Muscle layer of duodenum (tissue), 2 donors: ENCODE results near the gene WNT7B.

Source experiments
- H3K27ac ChIP-seq: one replicate; pipeline ENCODE4 v1.7.0; 2013; ENCODE audit warnings: mild to moderate bottlenecking, low read length
- H3K27me3 ChIP-seq: one replicate; pipeline ENCODE4 v1.7.0; 2013; ENCODE audit warnings: low read depth, mild to moderate bottlenecking, control low read depth, low read length
- H3K36me3 ChIP-seq, 2 donors: one replicate each; pipeline ENCODE4 v1.7.0; 2013; ENCODE audit warnings: low read length in 2 of 2, control low read depth in 1 of 2, mild to moderate bottlenecking in 1 of 2; ENCODE audit not compliant: insufficient read depth in 2 of 2, control insufficient read depth in 1 of 2
- H3K4me1 ChIP-seq, 2 donors: one replicate each; pipeline ENCODE4 v1.7.0; 2013; ENCODE audit warnings: low read length in 2 of 2, mild to moderate bottlenecking in 2 of 2, control low read depth in 1 of 2, moderate library complexity in 1 of 2; ENCODE audit not compliant: insufficient read depth in 2 of 2, control insufficient read depth in 1 of 2
- H3K4me3 ChIP-seq, 2 donors: one replicate each; pipeline ENCODE4 v1.7.0; 2013; ENCODE audit warnings: low read length in 2 of 2, low read depth in 1 of 2, mild to moderate bottlenecking in 1 of 2
- H3K9me3 ChIP-seq, 2 donors: one replicate each; pipeline ENCODE4 v1.7.0; 2013; ENCODE audit warnings: low read length in 2 of 2, control low read depth in 1 of 2, mild to moderate bottlenecking in 1 of 2; ENCODE audit not compliant: control insufficient read depth in 1 of 2
- donor health status: healthy.

WNT7B gene

DNA sequence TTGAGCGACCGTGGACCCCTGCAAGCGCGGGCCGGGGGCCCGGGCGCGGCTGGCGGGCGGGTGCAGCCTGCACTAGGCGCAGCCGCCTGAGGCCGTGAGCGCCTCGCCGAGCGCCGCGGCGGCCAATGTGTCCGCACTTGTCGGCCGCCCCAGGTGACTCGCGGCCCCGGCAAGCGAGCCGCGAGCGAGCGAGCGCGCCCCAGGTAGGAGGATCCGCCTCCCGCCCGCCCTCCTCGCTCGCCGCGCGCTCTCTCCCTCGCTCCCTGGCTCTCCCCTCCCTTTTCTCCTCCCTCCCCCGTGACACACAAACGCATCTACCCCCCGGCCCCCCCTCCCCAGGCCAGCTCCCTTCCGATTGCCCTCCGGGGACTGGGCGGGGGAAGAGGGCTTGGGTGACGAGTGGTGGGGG, at the start of gene WNT7B:
Gene WNT7B, minus strand, starts transcription at position 160 of the 409 bp plus-strand sequence. CDS start 408 bp downstream, outside the sequence.
- H3K4me1 ChIP-seq, result peaks cover 0 to 36% of the 10 kb centered on the region in 2 donors
- H3K27ac ChIP-seq, result no peak within 1 kb of the TSS
- peak within 1 kb of the TSS in 1 of 2 donors; percentile 49 for H3K4me3 ChIP-seq
- no peaks in the 10 kb centered on the region for H3K9me3 ChIP-seq
- H3K36me3 ChIP-seq, result no peaks in the 10 kb centered on the region
- H3K27me3 ChIP-seq, result peaks cover 48% of the 10 kb centered on the region

GRCh38 chr22:46025973-46026898, 49.3 kb upstream of the WNT7B start:
- H3K4me3 ChIP-seq, result peak overlapping the region; percentile 19 to 57
- H3K27me3 ChIP-seq, result no peaks in the 10 kb centered on the region
- no peak overlapping the region for H3K27ac ChIP-seq
- no peaks in the 10 kb centered on the region for H3K9me3 ChIP-seq
- no peaks in the 10 kb centered on the region for H3K36me3 ChIP-seq
- peaks cover 7 to 15% of the 10 kb centered on the region in 2 donors for H3K4me1 ChIP-seq

- no peak overlapping the region for H3K4me3 ChIP-seq
- peaks cover 7 to 15% of the 10 kb centered on the region in 2 donors for H3K4me1 ChIP-seq
- no peaks in the 10 kb centered on the region for H3K9me3 ChIP-seq
- no peak overlapping the region for H3K27ac ChIP-seq
- no peaks in the 10 kb centered on the region for H3K27me3 ChIP-seq
- H3K36me3 ChIP-seq, result no peaks in the 10 kb centered on the region
Measured at GRCh38 chr22:46025225-46025972, 48.4 kb upstream of the WNT7B start.

- no peaks in the 10 kb centered on the region for H3K9me3 ChIP-seq
- H3K27me3 ChIP-seq, result no peaks in the 10 kb centered on the region
- H3K4me3 ChIP-seq, result no peak overlapping the region
- no peaks in the 10 kb centered on the region for H3K36me3 ChIP-seq
- no peak overlapping the region for H3K27ac ChIP-seq
- H3K4me1 ChIP-seq, result peaks cover 7 to 15% of the 10 kb centered on the region in 2 donors
Measured at GRCh38 chr22:46024136-46024840, 47.3 kb upstream of the WNT7B start.

- Histone ChIP-seq H3K27me3 (no peaks in the 10 kb centered on the region), H3K36me3 (no peaks in the 10 kb centered on the region), H3K4me3 (no peak overlapping the region), H3K27ac (no peak overlapping the region), H3K9me3 (no peaks in the 10 kb centered on the region), H3K4me1 (peaks cover 7 to 15% of the 10 kb centered on the region in 2 donors)
Measured at GRCh38 chr22:46023558-46023981, 46.6 kb upstream of the WNT7B start.

GRCh38 chr22:46022881-46023512, 46.0 kb upstream of the WNT7B start:
- no peak overlapping the region for H3K4me3 ChIP-seq
- peak overlapping the region; percentile 20 for H3K27ac ChIP-seq
- no peaks in the 10 kb centered on the region for H3K36me3 ChIP-seq
- H3K27me3 ChIP-seq, result no peaks in the 10 kb centered on the region
- H3K4me1 ChIP-seq, result peaks cover 7 to 14% of the 10 kb centered on the region in 2 donors
- H3K9me3 ChIP-seq, result no peaks in the 10 kb centered on the region

- no peak overlapping the region for H3K4me3 ChIP-seq
- H3K27ac ChIP-seq, result no peak overlapping the region
- H3K9me3 ChIP-seq, result no peaks in the 10 kb centered on the region
- H3K27me3 ChIP-seq, result no peaks in the 10 kb centered on the region
- H3K4me1 ChIP-seq, result peaks cover 2 to 6% of the 10 kb centered on the region in 2 donors
- H3K36me3 ChIP-seq, result no peaks in the 10 kb centered on the region
Measured at GRCh38 chr22:46021577-46021976, 44.6 kb upstream of the WNT7B start.

DNA sequence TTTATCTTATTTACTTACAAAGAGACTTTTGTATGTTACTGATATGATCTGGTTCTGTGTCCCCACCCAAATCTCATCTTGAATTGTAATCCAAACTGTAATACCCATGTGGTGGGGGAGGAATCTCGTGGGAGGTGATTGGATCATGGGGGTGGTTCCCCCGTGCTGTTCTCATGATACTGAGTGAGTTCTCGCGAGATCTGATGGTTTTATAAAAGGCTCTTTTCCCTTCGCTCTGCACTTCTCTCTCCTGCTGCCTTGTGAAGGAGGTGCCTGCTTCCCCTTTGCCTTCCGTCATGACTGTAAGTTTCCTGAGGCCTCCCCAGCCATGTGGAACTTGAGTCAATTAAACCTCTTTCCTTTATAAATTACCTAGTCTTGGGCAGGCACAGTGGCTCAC, 42.4 kb upstream of the WNT7B start:
- H3K27me3 ChIP-seq, result no peaks in the 10 kb centered on the region
- no peaks in the 10 kb centered on the region for H3K9me3 ChIP-seq
- no peak overlapping the region for H3K4me3 ChIP-seq
- no peaks in the 10 kb centered on the region for H3K36me3 ChIP-seq
- no peaks in the 10 kb centered on the region for H3K4me1 ChIP-seq
- no peak overlapping the region for H3K27ac ChIP-seq

- Histone ChIP-seq H3K9me3 (no peaks in the 10 kb centered on the region), H3K4me3 (no peak overlapping the region), H3K27ac (no peak overlapping the region), H3K36me3 (no peaks in the 10 kb centered on the region), H3K27me3 (no peaks in the 10 kb centered on the region), H3K4me1 (no peaks in the 10 kb centered on the region)
Measured at GRCh38 chr22:46018859-46019258, 41.9 kb upstream of the WNT7B start.

DNA sequence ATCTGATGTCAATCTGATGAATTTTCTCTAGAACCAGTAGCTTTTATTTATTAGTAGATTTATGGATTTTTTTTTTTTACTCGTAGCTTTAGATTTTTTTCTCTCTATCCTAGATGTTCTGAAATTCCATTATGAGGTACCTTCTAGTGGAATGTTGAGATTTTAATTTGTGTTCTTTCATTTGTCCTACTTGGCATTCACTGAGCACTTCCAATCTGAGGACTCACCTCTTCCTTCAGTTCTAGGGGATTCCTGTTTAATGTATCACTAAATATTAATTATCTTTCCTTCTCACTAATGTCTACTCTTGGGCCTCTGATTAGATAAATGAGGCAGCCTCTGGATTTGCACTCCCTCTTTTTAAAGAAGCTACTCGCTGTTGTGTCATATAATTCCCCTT, 40.2 kb upstream of the WNT7B start:
- H3K9me3 ChIP-seq, result no peaks in the 10 kb centered on the region
- no peak overlapping the region for H3K4me3 ChIP-seq
- H3K36me3 ChIP-seq, result no peaks in the 10 kb centered on the region
- no peaks in the 10 kb centered on the region for H3K27me3 ChIP-seq
- H3K27ac ChIP-seq, result no peak overlapping the region
- peaks cover 3 to 13% of the 10 kb centered on the region in 2 donors for H3K4me1 ChIP-seq
